T-cell (primary cell): Measurements from ENCODE around the gene SRP54. TPM values are rescaled to one million over a fixed set of nuclear protein-coding genes. Genes with fewer than 3 reads are reported as not detected.
A peak's percentile ranks its signal among the peaks of the same experiment; 100 is the strongest.

ENCODE experiments used
- ATAC-seq, 4 experiments: fragments of 200-7000 bp in 3 of 4; fragments of 150-1000 bp in 1 of 4; cut with Tn5 transposase; replicated peaks in 1 of 4; 1 replicate in 3 of 4; 2 replicates in 1 of 4; pipeline ENCODE4 v1.10.0; 2021; ENCODE audit warnings: moderate library complexity in 3 of 4, mild to moderate bottlenecking in 2 of 4, moderate number of reproducible peaks in 1 of 4
- CTCF ChIA-PET, 2 donors: fragments of 300-600 bp; sonication (Branson Sonifier 250); formaldehyde crosslinking; loops; one replicate each; lab custom pipeline; 2022; ENCODE audit warnings: antibody characterized with exemption in 2 of 2; lab: Charles Lee
- POLR2A ChIA-PET, 2 donors: fragments of 300-600 bp; sonication (Branson Sonifier 250); formaldehyde crosslinking; loops; one replicate each; lab custom pipeline; 2022; ENCODE audit warnings: antibody characterized with exemption in 2 of 2; lab: Charles Lee
- DNase-seq, 35 experiments: peaks; one replicate each; pipeline versions ENCODE4 v3.0.0 to v3.0.0-alpha.2; 2013 to 2023
- H3K27ac ChIP-seq: one replicate; pipeline ENCODE4 v1.5.1; 2013; ENCODE audit warnings: low read length
- H3K27me3 ChIP-seq, 2 experiments: replicated peaks in 1 of 2; 1 replicate in 1 of 2; 2 replicates in 1 of 2; pipeline versions ENCODE4 v1.6.1 to v1.7.0; 2013; ENCODE audit warnings: low read length in 1 of 2, mixed read lengths in 1 of 2; ENCODE audit not compliant: control insufficient read depth in 2 of 2, insufficient read depth in 2 of 2; ENCODE audit errors: extremely low read depth in 1 of 2
- H3K36me3 ChIP-seq, 2 donors: 1 replicate in 1 of 2; 2 replicates in 1 of 2; pipeline versions ENCODE4 v1.6.1 to v1.7.0; 2013; ENCODE audit warnings: low read length in 1 of 2; ENCODE audit not compliant: control insufficient read depth in 2 of 2, insufficient read depth in 1 of 2; ENCODE audit errors: extremely low read depth in 1 of 2
- H3K4me1 ChIP-seq, 2 experiments: 1 replicate in 1 of 2; 2 replicates in 1 of 2; pipeline versions ENCODE4 v1.6.1 to v1.7.0; 2013; ENCODE audit warnings: low read length in 2 of 2, mixed read lengths in 1 of 2; ENCODE audit not compliant: insufficient read depth in 2 of 2, control insufficient read depth in 1 of 2; ENCODE audit errors: extremely low read depth in 1 of 2
- H3K4me3 ChIP-seq, 2 donors: 1 replicate in 1 of 2; 2 replicates in 1 of 2; pipeline versions ENCODE4 v1.5.1 to v1.7.0; 2013; ENCODE audit warnings: mild to moderate bottlenecking in 2 of 2, low read length in 1 of 2, moderate library complexity in 1 of 2; ENCODE audit not compliant: control insufficient read depth in 1 of 2; ENCODE audit errors: extremely low read depth in 1 of 2
- H3K9me3 ChIP-seq: 2 replicates; pipeline ENCODE4 v1.7.0; 2013
- H3K27ac Mint-ChIP-seq, 2 donors: one replicate each; pipeline ENCODE4 v1.8.0; 2020 to 2021; ENCODE audit warnings: mild to moderate bottlenecking in 2 of 2, mixed read lengths in 2 of 2
- H3K27me3 Mint-ChIP-seq, 2 donors: one replicate each; pipeline ENCODE4 v1.8.0; 2021 to 2022; ENCODE audit warnings: mixed read lengths in 2 of 2
- H3K36me3 Mint-ChIP-seq: one replicate; pipeline ENCODE4 v1.8.0; 2021; ENCODE audit warnings: mixed read lengths
- H3K4me1 Mint-ChIP-seq, 3 donors: one replicate each; pipeline ENCODE4 v1.8.0; 2020 to 2022; ENCODE audit warnings: mixed read lengths in 3 of 3, mild to moderate bottlenecking in 1 of 3
- H3K4me3 Mint-ChIP-seq, 3 donors: one replicate each; pipeline ENCODE4 v1.8.0; 2020 to 2022; ENCODE audit warnings: mild to moderate bottlenecking in 3 of 3, mixed read lengths in 3 of 3, moderate library complexity in 3 of 3
- H3K9me3 Mint-ChIP-seq, 3 donors: one replicate each; pipeline ENCODE4 v1.8.0; 2020 to 2022; ENCODE audit warnings: mixed read lengths in 3 of 3
- WGBS: methylation state at CpG from one replicate; pipeline ENCODE4 v1.1.5; 2013; ENCODE audit warnings: missing lambda C conversion rate; ENCODE audit not compliant: insufficient coverage; 5-methylcytosine and 5-hydroxymethylcytosine counted together
- total RNA-seq, 35 experiments: library from RNA in 6 of 35; stranded (reverse) in 6 of 35; fragments of 120-200 nt in 1 of 35; gene quantifications; one replicate each; pipeline versions ENCODE4 v1.2.1 to v1.2.4 and lab custom pipeline; 2013 to 2026

SRP54 gene
- total RNA-seq, 5 donors from 2014 or later (not counting 1 experiment from before 2014, with no cell fraction given), result 41.5 to 55.4 (median 41.9) TPM

DNA sequence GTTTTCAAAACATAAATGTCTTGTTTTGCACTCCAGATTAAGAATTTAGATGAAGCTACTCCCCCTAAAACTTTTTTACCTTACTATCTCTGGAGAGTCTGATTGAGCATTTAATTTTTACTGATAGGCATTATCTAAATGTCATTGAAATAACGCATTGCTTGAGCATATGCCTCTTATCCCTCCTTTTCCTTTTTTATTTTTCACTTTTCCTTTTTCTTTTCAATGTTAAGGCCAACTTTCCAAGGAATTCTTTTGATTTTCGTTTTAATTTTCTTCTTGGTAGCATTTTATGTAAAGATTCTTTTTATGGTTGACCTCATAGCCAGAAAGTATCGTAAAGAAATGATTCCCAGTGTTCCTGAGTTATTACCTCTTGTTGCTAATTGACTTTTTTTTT, 2.9 kb downstream of the SRP54 start:
- H3K36me3 ChIP-seq, result no peaks in the 10 kb centered on the region
- H3K4me1 ChIP-seq, result peaks cover 22 to 23% of the 10 kb centered on the region in 2 experiments
- no peak for DNase-seq
- Mint-ChIP-seq H3K9me3 (no peaks in the 10 kb centered on the region), H3K36me3 (peaks cover 8% of the 10 kb centered on the region), H3K27ac (no peak overlapping the region), H3K27me3 (no peaks in the 10 kb centered on the region), H3K4me1 (peaks cover 27 to 29% (median 28%) of the 10 kb centered on the region in 3 donors), H3K4me3 (peak overlapping the region in 1 of 3 donors; percentile 37)
- CTCF ChIA-PET, result interaction anchor here in 1 of 2 donors (0.6 kb wide), 1 partner anchor 95 kb away, joined by 3 read pairs; no protein-coding TSS in a partner anchor
- ATAC-seq, result no peak
- H3K4me3 ChIP-seq, result no peak overlapping the region
- H3K27me3 ChIP-seq, result no peaks in the 10 kb centered on the region
- H3K9me3 ChIP-seq, result no peaks in the 10 kb centered on the region
- POLR2A ChIA-PET, result no interaction called here
- H3K27ac ChIP-seq, result no peak overlapping the region
- no CpG with 5 or more reads among the region's 3 CpGs for WGBS

DNA sequence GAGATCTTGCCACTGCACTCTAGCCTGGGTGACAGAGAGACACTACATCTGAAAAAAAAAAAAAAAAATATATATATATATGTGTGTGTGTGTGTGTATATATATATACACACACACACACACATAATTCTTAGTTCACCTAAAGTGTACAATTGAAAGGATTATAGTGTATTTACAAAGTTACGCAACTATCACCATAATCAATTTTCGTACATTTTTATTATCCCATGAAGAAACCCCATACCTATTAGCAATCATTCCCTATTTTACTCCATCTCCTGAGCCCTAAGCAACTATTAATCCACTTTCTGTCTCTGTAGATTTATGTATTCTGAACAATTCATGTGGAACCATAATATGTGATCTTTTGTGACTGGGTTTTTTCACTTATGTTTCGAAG, 4.4 kb downstream of the SRP54 start:
- no peaks in the 10 kb centered on the region for H3K36me3 ChIP-seq
- ATAC-seq, result no peak
- ChIA-PET POLR2A (no interaction called here), CTCF (no interaction called here)
- Mint-ChIP-seq H3K4me1 (peaks cover 34 to 36% (median 36%) of the 10 kb centered on the region in 3 donors), H3K27me3 (no peaks in the 10 kb centered on the region), H3K9me3 (no peaks in the 10 kb centered on the region), H3K27ac (no peak overlapping the region), H3K4me3 (no peak overlapping the region), H3K36me3 (peaks cover 12% of the 10 kb centered on the region)
- H3K9me3 ChIP-seq, result no peaks in the 10 kb centered on the region
- no peak for DNase-seq
- peaks cover 17% of the 10 kb centered on the region in 2 experiments for H3K4me1 ChIP-seq
- H3K4me3 ChIP-seq, result no peak overlapping the region
- no peak overlapping the region for H3K27ac ChIP-seq
- no CpG with 5 or more reads among the region's 3 CpGs for WGBS
- H3K27me3 ChIP-seq, result no peaks in the 10 kb centered on the region

GRCh38 chr14:34989762-34990161, 7.0 kb downstream of the SRP54 start:
- Histone ChIP-seq H3K4me1 (peaks cover 3 to 7% of the 10 kb centered on the region in 2 experiments), H3K27ac (no peak overlapping the region), H3K9me3 (no peaks in the 10 kb centered on the region), H3K4me3 (no peak overlapping the region), H3K36me3 (no peaks in the 10 kb centered on the region), H3K27me3 (no peaks in the 10 kb centered on the region)
- DNase-seq (no peak), ATAC-seq (no peak)
- H3K4me3 Mint-ChIP-seq, result no peak overlapping the region
- POLR2A ChIA-PET, result interaction anchor here in 1 of 2 donors (0.6 kb wide), 1 partner anchor 413 kb away, joined by 3 read pairs; no protein-coding TSS in a partner anchor
- H3K9me3 Mint-ChIP-seq, result no peaks in the 10 kb centered on the region
- peaks cover 9% of the 10 kb centered on the region for H3K36me3 Mint-ChIP-seq
- H3K4me1 Mint-ChIP-seq, result peaks cover 45 to 49% (median 45%) of the 10 kb centered on the region in 3 donors
- H3K27ac Mint-ChIP-seq, result no peak overlapping the region
- CTCF ChIA-PET, result interaction anchor here (0.6 to 0.9 kb wide), 4 partner anchors 56 to 317 kb away, joined by 3 to 4 read pairs (median 3); no protein-coding TSS in a partner anchor
- H3K27me3 Mint-ChIP-seq, result no peaks in the 10 kb centered on the region

DNA sequence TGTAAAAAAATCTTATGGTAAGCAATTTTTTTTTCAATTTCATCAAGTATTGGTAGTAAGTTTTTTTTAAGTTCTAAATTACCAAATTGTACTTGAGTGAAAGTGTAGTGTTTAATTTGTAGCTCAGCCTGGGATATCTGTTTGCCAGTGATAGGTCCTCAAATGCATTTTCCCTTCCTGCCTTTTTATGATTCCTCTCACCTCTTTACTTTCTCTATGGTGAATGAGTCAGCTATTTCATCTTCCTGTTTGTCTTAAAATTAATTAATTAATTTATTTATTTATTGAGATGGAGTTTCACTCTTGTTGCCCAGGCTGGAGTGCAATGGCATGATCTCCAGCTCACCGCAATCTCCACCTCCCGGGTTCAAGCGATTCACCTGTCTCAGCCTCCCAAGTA, 10.6 kb downstream of the SRP54 start:
- CTCF ChIA-PET, result no interaction called here
- H3K4me3 ChIP-seq, result no peak overlapping the region
- POLR2A ChIA-PET, result interaction anchor here (0.6 to 1.4 kb wide), 7 partner anchors 9 to 132 kb away, joined by 3 to 11 read pairs (median 5); partner anchors contain the start of gene SRP54 (in 1 of the 2)
- no peak for DNase-seq
- peaks cover 0 to 4% of the 10 kb centered on the region in 2 donors for H3K36me3 ChIP-seq
- no peak overlapping the region for H3K27ac ChIP-seq
- no peak overlapping the region for H3K4me3 Mint-ChIP-seq
- no peak for ATAC-seq
- H3K9me3 ChIP-seq, result no peaks in the 10 kb centered on the region
- H3K36me3 Mint-ChIP-seq, result peaks cover 16% of the 10 kb centered on the region
- H3K27me3 ChIP-seq, result no peaks in the 10 kb centered on the region
- H3K9me3 Mint-ChIP-seq, result no peaks in the 10 kb centered on the region
- WGBS, result 100% methylated on average over 3 of the region's 3 CpGs
- H3K27me3 Mint-ChIP-seq, result no peaks in the 10 kb centered on the region
- peaks cover 41 to 47% (median 47%) of the 10 kb centered on the region in 3 donors for H3K4me1 Mint-ChIP-seq
- no peak overlapping the region for H3K27ac Mint-ChIP-seq
- H3K4me1 ChIP-seq, result no peaks in the 10 kb centered on the region

GRCh38 chr14:34994668-34995067, 11.9 kb downstream of the SRP54 start:
- DNase-seq, result no peak
- H3K27me3 Mint-ChIP-seq, result no peaks in the 10 kb centered on the region
- no peak for ATAC-seq
- H3K4me1 Mint-ChIP-seq, result peaks cover 30 to 37% (median 35%) of the 10 kb centered on the region in 3 donors
- Histone ChIP-seq H3K4me3 (no peak overlapping the region), H3K27me3 (no peaks in the 10 kb centered on the region), H3K36me3 (peaks cover 0 to 7% of the 10 kb centered on the region in 2 donors), H3K27ac (no peak overlapping the region), H3K9me3 (no peaks in the 10 kb centered on the region), H3K4me1 (no peaks in the 10 kb centered on the region)
- H3K36me3 Mint-ChIP-seq, result peaks cover 18% of the 10 kb centered on the region
- H3K9me3 Mint-ChIP-seq, result no peaks in the 10 kb centered on the region
- CTCF ChIA-PET, result interaction anchor here in 1 of 2 donors (0.6 kb wide), 1 partner anchor 460 kb away, joined by 3 read pairs; no protein-coding TSS in a partner anchor
- H3K4me3 Mint-ChIP-seq, result peak overlapping the region in 1 of 3 donors; percentile 6
- POLR2A ChIA-PET, result interaction anchor here in 1 of 2 donors (0.6 kb wide), 1 partner anchor 12 kb away, joined by 4 read pairs; the partner anchor contains the start of gene SRP54
- peak overlapping the region in 1 of 2 donors; percentile 1 for H3K27ac Mint-ChIP-seq
- no CpG with 5 or more reads among the region's 2 CpGs for WGBS

DNA sequence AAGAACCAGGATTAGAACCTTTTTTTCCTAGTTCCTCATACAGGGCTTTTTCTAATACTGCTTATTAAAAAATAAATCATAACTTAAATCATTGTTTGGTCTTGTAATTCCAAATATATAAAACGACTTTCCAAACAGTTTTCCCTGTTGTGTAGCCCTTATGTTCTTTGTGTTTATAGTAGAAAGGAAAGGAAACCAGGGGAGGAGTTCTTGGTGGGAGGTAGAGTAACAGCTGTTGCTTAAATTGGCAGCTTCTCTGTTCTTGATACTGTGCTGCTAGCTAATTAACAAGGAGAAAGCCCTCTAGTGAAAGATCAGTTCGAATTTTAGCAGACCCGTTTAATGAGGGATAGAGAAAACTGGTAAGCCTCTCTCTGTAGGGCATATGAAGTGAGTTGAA, 15.0 kb downstream of the SRP54 start:
- no peak overlapping the region for H3K27ac ChIP-seq
- POLR2A ChIA-PET, result no interaction called here
- peaks cover 3 to 17% of the 10 kb centered on the region in 2 donors for H3K36me3 ChIP-seq
- Mint-ChIP-seq H3K9me3 (no peaks in the 10 kb centered on the region), H3K27me3 (no peaks in the 10 kb centered on the region), H3K27ac (peak overlapping the region in 1 of 2 donors; percentile 72), H3K4me1 (peaks cover 17 to 19% (median 17%) of the 10 kb centered on the region in 3 donors), H3K36me3 (peaks cover 28% of the 10 kb centered on the region), H3K4me3 (no peak overlapping the region)
- WGBS, result 87% methylated on average over 2 of the region's 3 CpGs
- no peaks in the 10 kb centered on the region for H3K27me3 ChIP-seq
- CTCF ChIA-PET, result interaction anchor here in 1 of 2 donors (0.5 kb wide), 1 partner anchor 149 kb away, joined by 4 read pairs; no protein-coding TSS in a partner anchor
- ATAC-seq (no peak), DNase-seq (no peak)
- H3K9me3 ChIP-seq, result no peaks in the 10 kb centered on the region
- no peaks in the 10 kb centered on the region for H3K4me1 ChIP-seq
- H3K4me3 ChIP-seq, result no peak overlapping the region
